HG03571 (cell line): ENCODE measurements around the gene FYTTD1.
A peak's percentile ranks its signal among the peaks of the same experiment; 100 is the strongest.

Experiments
- ATAC-seq: cut with Tn5 transposase; IDR thresholded peaks from one replicate; pipeline ENCODE4 v1.9.1; 2021; ENCODE audit not compliant: unreplicated experiment

The FYTTD1 gene

DNA sequence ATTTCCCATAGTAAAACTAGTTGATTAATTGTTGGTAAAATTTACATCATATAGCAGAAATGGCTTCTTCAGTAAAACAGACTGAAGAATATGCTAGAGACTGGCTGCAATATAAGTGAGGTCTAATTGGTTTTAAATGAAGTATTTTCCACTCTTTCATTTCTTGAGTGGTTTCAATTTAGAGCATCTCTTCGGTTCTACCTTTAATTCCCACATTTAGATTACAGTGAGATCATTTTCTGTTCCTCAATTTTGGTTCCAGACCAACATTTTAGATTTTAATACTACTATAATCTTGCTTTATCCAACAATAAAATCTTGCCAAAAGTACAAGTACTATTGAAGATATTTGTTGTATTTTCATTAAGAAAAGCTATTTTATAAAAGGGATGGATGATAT lies 40.4 kb downstream of the FYTTD1 start:
- no peak for ATAC-seq

DNA sequence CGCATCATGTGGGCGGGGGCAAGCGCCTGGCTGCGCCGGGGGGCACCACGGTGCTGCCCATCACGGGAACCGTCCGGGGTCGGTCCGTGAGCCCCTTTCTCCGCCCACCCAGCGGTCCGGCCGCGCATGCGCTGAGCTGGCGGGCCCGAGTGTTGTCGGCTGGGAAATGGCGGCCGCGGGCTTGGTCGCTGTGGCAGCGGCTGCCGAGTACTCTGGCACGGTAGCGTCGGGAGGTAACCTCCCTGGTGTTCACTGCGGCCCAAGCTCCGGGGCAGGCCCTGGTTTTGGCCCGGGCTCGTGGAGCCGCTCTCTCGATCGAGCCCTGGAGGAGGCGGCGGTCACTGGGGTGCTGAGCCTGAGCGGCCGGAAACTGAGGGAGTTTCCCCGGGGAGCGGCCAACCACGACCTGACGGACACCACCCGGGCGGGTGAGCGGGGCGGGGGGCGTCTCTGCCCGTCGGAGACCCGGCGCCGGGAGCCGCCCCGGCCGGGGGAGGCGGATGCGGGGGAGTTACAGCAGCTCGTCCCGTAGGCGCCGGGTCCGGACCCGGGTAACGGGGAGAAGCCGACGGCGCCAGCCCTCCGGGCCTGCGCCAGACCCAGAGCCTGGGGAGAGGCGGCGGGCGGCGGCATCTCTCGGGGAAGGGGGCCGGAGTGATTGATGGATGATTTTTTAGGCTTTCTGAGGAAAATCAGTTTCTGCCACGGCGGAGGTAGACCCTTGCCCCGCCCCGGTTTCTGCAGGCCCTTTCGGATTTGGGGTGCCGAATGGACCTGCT lies 41.6 kb downstream of the FYTTD1 start, which contains the start of gene LRCH3:
TSS of gene LRCH3 (plus strand) at position 142 of the 779 bp plus-strand sequence. CDS start at position 167, 25 bp downstream.
- peak; percentile 74 for ATAC-seq

- peak; percentile 7 for ATAC-seq
These were observed 42.4 kb downstream of the FYTTD1 start for GRCh38 chr3:197791892-197792647.

DNA sequence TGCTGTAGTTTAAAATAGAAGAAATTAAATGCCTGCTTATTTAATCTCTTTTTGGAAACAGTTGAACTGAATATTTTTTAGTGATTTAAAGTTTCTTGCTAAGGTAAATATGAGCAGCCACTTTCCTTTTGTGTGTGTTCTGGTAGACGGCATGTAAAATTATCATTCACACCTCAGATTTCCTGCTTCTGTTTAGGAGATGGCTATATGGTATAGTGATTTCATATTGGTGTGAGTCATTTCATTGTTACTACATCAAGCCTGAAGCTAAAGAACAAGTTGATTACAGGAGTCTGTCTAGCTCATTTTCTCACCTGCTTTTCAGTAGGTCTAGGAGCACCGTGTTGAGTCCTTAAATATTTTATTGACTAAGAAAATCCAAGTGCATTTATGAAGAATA lies 43.6 kb downstream of the FYTTD1 start:
- no peak for ATAC-seq

DNA sequence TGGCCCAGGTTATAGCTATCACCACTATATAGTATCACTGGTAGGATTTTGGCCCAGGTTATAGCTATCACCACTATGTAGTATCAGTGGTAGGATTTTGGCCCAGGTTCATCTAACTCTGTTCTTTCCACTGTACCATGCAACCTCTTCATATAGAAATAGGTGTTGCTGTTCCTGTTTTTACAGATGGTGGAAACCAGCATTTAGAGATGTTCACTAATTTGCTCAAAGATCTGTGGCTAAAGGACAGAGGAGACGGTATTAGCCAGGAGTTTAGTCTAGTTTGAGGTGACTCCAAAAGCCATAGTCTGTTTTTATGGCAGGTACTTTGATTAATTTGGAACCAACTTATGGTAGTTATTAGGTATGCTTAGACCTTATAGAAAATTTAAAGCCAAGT lies 44.4 kb downstream of the FYTTD1 start:
- ATAC-seq: no peak

GRCh38 chr3:197795200-197795599 lies 45.5 kb downstream of the FYTTD1 start:
- ATAC-seq: no peak

DNA sequence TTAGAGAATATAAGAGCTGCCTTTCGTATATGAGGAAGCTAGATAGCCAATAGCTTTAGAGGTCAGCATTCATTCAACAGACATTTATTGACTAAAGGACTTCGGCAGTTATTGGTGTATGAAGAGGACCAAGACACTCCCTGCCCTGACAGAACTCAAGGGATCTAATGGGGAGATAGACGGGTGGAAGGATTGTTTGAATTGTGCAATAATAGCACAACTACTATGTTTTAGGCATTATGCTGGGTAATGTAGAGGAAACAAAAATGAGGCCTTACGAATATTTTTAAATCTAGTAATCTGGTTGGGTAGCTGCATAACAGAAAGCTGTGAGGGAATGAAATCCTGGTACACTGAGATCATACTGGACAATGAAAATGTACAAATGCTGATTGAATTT lies 46.4 kb downstream of the FYTTD1 start:
- ATAC-seq: no peak

- no peak for ATAC-seq
These were observed 49.2 kb downstream of the FYTTD1 start for GRCh38 chr3:197798863-197799262.

- no peak for ATAC-seq
These were observed 50.7 kb downstream of the FYTTD1 start for GRCh38 chr3:197800379-197800778.

GRCh38 chr3:197801891-197802778 lies 52.5 kb downstream of the FYTTD1 start:
- ATAC-seq: peak; percentile 43

- no peak for ATAC-seq
These were observed 53.2 kb downstream of the FYTTD1 start for GRCh38 chr3:197802779-197803459.

DNA sequence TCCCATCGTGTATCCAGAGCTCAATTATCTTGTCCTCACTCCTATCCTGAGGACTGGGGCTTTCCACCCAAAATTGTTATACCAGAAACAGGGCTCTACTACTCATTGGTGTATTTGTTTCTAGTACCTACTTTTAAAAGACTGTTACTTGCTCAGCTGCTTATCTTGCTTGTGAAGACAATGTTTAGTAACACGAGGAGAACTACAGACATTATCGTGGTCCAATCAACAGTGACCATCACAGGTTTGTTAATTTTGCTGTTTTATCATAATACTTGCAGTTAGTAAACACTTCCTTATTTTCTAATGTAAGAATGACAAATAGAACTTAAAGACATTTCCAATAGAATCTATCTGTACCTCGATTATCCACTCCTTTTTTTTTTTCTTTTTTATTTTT lies 54.8 kb downstream of the FYTTD1 start:
- ATAC-seq: no peak

GRCh38 chr3:197807969-197808587 lies 58.4 kb downstream of the FYTTD1 start:
- ATAC-seq: no peak

DNA sequence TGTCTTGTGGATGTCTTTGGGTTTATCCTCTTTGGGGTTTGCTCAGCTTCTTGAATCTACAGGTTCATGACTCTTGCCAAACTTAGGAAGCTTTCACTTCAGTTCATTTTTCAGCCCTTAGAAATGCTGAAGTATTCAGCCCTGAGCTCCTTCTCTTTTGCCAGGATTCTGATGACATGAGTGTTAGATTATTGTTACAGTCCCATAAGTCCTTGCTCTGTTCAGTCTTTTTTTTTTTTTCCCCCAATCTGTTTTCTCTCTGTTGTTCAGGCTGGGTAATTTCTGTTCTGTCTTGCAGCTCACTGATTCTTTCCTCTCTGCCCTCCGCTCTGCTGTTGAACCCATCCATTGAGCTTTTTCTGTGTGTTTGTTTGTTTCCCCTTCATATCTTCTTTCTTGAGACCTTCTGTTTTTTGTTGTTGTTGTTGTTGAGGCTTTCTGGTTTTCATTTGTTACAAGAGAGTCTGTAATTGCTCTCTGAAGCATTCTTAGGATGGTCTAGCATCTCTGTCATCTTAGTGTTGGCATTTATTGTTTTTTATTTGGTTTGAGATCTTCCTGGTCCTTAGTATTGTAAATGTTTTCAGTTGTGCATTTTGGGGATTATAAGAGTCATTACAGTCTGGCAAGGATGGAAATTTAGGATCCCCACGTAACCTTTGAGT lies 59.8 kb downstream of the FYTTD1 start:
- ATAC-seq: no peak

DNA sequence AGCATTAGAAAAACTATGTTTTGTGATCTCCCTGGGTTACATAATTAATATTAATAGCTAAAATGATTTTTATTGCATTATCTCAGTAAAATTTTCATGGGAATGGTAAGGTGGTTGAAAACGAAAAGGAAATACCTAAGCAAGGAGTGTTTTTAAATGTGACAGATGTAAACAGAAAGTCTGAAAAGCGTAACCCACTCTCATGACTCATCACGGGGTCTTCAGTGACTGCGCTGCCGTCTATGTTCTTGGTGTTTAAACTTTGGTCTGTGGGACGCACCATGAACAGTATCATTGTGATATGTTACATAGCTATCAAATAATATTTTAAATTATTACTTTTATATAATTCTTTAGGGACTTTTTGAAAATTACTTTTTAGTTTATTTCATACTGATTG lies 61.2 kb downstream of the FYTTD1 start:
- no peak for ATAC-seq

DNA sequence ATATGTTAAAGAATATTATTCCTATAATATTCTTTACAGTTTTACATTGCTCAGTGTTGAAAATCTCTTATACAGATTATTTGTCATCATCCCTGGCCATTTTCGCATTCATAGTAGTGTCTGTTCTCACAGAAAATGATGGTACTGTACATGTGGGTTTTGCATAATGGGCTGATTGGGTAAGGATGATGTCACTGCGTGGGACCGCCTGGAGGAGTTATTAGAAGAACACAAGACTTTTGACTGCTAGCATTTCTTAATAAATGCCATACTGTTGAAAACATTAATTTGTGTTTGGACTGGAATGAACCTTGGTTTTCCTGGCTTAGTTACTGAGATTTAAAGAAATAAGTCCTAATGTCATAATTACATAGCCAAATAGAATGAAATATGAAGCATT lies 61.7 kb downstream of the FYTTD1 start:
- ATAC-seq: no peak

DNA sequence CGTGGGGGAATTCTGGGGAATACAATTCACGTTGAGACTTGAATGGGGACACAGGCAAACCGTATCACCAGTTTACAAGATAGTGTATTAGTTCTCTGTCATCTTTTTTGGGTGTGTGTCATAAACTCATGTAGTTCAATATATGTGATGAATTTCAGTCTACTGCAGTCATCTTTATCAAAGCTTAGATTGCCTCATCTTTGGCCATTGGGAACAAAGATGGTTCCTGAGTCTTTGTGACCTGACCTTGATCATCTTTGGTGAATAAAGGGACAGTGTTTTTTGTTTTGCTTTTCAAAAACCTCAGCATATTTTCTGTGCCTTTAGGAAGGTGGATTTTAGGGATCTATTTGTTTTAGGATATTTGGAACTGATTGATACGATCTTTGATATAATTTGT lies 64.7 kb downstream of the FYTTD1 start:
- ATAC-seq: no peak

DNA sequence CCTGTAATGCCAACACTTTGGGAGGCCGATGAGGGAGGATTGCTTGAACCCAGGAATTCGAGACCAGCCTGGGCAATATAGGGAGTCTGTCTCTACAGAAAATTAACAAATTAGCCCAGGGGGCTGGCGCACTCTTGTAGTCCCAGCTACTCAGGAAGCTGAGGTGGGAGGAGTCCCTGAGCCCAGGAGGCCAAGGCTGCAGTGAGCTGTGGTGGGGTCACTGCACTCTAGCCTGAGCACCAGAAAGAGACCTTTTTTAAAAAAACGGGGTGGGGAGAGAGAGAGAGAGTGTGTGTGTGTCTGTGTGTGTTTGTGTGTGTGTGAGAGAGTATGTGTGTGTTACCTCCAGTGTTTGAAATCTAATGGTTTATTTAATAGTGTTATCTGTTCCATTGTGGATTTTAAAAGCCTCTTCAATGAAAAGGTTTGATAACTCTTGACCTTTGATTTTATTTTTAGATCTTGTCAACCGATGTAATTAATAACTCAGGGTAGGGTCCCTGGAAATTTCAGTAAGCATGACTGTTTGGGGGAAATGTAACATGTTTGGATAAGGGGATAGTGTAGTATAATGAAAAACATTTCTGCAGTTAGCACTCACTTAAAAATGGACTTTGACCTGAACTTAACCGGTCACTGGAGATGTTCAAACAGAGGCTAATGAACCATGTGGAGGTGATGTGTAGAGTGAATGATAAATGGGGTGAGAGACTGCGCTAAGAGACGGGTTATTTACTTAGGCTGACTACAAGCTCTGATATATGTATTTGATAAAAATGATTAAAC lies 71.1 kb downstream of the FYTTD1 start:
- no peak for ATAC-seq
